ENCODE data around the gene PREX1.

GRCh38 chr20:48658505-48658904 lies 169.3 kb downstream of the PREX1 start:
- TF ChIP-seq, protein P1, sequence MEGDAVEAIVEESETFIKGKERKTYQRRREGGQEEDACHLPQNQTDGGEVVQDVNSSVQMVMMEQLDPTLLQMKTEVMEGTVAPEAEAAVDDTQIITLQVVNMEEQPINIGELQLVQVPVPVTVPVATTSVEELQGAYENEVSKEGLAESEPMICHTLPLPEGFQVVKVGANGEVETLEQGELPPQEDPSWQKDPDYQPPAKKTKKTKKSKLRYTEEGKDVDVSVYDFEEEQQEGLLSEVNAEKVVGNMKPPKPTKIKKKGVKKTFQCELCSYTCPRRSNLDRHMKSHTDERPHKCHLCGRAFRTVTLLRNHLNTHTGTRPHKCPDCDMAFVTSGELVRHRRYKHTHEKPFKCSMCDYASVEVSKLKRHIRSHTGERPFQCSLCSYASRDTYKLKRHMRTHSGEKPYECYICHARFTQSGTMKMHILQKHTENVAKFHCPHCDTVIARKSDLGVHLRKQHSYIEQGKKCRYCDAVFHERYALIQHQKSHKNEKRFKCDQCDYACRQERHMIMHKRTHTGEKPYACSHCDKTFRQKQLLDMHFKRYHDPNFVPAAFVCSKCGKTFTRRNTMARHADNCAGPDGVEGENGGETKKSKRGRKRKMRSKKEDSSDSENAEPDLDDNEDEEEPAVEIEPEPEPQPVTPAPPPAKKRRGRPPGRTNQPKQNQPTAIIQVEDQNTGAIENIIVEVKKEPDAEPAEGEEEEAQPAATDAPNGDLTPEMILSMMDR (IDR thresholded peaks at IDR 0.05), result no peak
- TF ChIP-seq POLR2A (IDR thresholded peaks at IDR 0.05), result no peak
- no peak for TF ChIP-seq POLR2AphosphoS5 (IDR thresholded peaks at IDR 0.05)
- TF ChIP-seq EP300 (IDR thresholded peaks at IDR 0.05), result no peak
